CD1c-positive myeloid dendritic cell (primary cell): ENCODE results near the gene COL11A2.

Experiments used
- DNase-seq: peaks from one replicate; pipeline ENCODE4 v3.0.0-alpha.2; 2016; ENCODE audit errors: extremely low spot score

Gene COL11A2

DNA sequence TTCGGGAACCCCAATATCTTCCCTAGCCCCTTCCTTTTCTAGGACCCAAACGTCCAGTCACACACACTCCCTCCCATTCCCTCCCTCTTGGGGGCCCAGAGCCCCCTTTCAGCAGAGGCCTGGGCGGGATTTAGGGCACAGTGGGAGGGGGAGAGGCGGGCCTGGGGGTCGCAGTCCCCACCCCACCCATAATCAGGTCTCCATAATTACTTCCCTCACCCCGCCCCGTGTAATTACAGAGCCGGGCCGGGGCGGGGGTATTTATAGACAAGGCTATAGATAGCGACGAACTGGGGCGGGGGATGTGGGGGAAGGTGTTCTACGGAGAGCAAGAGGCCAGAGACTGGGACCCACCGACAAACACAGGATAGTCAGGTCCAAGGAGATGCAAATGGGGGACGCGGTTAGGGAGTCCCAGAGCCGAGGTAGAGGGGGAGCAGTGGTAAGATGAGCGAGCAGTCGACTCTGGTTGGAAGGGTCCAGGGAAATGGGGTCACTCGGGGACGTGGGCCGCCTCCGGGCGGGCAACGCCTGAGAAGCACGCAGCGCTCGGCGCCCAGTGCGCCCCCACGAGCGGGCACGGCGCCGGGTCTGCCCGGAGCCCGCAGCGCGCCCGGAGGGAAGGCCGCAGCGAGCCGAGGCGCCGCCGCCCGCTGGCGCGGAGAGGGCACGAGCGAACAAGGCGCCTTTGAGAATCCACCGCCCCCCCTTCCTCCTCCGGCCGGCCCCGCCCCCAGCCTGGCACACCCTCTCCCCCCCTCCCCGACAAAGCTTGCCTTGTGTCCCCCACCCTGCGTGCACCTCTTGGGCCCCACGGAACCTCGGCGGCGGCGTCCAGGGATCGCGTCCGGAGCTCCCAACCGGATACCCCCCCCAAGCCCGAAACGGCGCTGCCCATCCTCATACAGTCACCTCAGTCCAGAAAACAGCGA, 670 bp upstream of the COL11A2 start:
- DNase-seq: no peak

DNA sequence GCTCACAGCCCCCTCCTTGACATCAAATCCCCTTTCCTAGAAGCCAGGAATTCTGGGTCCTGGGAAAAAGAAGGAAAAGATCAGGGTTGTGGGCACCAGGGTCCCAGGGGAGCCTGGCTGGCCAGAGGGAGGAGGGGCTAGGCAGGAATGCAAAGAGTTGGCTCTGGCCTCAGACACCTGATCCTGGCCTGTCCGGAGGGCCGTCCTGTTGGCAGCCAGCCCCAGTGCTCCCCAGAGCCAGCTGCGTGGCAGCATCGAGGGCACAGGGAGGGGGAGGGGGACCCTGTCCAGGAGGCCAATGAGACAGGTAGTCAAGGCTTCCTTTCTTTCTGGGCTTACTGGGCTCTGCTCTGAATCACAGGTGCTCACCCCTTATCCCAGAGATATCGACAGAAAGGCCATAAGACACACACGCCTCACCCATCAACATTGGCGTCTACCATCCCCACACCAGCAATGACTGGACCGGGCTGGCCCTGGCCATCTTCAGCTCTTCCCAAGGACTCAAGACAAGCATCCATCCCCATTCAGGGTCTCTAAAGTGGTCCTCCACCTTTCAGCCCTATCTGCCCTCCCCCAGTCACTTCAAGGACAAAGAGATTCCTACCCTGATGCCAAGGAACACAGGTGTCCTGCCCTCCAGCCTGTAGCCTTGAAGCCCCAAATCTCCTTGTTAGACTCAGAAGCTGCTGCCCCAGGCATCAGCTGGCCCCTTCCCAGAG, 723 bp downstream of the COL11A2 start:
- no peak for DNase-seq

DNA sequence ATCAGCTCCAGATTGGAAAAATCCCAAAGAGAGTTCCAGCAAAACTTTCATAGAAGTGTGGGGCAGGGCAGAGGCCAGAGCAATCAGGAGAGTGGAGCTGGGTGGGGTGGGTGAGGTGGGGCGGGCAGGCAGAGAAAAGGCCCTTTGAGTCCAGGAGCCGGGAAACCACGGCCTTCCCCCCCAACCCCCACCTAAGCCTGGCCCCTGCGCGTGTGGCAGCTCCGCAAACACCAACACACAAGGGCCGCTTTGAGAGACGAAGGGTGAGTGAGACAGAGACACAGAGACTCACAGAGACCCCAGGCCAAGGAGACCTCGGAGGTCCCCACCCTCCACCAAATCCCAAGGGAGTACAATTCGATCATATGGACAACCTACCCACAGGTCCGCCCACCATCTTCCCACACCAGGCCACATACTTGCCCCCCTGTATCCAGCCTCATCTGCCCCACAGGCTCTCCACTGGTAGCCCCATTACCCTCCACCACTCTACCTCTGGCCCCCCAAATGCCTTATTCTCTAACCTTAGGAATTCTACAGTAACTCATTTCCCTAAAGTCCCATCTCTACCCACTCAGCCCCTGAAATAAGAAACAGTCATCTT, 1.7 kb downstream of the COL11A2 start:
- DNase-seq: no peak

DNA sequence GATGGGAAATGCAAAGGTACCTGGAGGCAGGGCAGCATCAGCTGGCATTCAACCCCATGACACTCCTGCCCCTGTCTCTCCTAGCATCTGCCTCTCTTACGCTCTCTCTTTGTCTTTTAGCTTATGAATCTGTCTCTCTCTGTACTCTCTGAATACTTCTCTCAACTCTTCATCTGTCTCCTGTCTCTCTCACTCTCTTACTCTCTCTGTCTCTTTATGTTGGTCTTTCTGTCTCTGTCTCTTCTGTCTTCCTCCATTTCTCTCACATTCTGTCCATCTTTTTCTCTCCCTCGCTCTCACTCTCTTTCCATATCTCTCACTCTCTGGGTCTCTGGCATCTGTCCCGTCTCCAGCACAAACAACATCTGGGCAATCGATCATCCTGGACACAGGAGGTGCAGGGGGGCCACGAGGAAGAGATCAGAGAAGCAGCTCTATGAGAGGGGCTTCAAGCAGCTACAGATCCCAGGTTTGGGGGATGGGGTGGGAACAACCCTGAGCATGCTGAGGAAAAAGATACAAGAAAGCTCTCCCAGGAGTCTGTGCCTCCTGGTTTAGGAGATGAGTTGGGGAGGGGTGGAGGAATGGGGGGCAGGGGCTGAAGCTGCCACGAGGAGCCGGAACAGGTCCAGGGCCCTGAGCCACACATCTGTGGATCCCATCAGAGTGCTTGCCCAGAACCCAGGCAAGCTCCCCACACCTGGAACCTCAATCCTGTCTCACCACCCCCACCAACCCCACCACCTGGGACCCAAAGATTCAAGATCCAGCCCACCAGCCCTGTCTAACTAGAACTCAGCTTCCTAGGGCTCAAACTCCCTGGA, 2.4 kb downstream of the COL11A2 start:
- DNase-seq: no peak

DNA sequence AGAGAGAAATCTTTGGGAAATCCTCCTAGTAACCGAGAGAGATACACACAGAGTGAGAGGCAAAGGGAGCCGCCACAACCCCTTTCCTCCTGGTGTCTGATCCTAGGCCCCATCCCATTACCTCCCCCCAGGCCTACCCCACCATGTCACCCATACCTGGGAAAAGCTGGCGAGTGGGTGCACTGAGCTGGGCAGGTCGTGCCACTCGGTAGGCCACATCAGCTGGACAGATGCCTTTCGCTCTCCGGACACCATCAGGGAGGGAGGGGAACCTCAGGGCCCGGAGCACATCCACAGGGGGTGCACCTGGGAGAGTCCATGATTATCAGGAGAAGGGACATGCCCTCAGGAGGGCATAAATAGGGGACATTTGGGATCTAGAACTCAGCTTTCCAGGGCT, 3.1 kb downstream of the COL11A2 start:
- no peak for DNase-seq

DNA sequence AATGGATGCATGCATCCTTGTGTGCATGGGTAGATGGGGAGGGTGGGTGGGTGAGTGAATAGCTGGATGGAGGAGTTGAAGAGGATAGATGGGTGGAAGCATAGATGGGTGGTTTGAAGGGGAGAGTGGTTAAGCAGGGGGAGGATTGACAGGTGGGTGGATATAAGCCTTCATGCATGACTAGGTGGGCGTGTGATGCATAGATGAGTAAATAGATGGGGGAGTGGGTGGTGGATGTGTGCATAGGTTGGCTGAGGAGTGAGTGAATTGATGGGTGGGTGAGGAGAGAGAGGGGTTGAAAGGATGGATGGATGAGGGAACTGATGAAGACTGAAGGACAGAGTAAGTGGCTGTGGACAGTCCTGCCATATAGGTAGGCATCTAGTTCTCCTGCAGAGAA, 4.5 kb downstream of the COL11A2 start:
- DNase-seq: no peak

DNA sequence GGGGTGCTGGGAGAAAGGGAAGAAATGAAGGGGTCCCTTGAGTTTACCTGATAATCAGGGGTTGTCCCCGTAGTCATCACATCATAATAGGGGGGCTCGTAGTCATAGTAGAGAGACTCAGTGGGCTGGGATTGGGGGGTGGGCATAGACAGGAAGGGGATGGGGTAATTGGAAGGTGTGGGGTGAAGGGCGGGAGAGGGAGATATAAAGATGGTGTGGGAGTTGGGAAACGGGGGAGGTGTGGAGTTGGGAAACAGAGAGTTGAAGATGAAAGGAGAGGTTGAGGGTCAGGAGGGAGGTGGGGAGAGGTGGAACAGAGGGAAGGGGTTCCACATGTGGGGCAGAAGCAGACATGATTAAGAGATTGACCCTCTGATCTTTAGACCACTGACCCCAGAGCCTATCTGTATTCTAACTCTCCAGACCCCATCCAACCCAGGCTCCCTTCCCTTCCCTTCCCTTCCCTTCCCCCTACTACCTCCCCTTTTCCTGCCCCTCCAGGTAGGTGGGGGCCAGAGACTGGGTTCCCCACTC, 6.5 kb downstream of the COL11A2 start:
- no peak for DNase-seq

DNA sequence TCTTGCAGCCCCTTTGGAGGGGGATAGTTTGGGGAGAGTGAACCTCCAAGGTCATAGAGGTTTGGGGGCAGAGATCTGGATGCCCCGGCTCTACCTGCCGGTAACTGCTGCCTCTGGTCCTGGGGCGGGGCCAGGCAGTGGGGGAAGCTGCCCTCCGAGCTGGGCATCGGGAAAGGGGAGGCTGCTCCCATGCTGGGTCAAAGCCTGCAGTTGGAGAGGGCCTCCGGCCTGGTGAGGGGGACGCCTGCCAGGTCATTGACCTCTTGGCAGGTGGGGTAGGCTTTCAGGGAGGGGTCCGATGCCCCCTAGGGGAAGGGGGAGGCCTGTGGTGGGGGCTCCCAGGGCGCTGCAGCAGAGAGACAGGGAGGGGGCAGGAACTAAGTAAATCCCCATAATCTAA, 7.1 kb downstream of the COL11A2 start:
- DNase-seq: no peak

DNA sequence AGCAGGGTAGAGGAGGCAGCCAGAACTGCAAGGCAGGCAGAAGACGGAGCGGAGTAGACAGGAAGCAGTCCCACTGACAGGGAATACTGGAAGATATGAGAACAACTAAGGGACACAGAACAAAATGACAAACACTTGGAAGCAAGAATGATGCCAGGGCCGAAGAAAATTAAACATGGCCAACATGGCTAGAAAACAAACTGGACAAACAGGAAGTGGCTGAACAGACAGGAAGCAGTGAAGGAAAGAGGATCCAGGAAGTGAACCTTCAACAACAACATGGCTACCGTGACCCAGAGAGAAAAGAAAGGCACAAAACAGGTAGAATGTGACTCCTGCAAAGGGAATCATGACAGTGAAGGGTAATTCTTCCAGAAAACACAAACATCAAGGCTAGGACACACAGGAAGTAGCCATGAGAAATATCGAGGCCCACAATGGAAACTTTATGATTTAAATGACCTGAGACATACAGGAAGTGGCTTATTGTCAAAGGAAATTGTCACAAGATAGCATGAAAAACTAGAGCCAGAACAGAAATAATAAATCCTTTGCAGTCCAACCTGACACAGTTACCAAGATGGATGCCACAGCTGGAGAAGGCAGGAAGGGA, 9.1 kb downstream of the COL11A2 start:
- DNase-seq: no peak

DNA sequence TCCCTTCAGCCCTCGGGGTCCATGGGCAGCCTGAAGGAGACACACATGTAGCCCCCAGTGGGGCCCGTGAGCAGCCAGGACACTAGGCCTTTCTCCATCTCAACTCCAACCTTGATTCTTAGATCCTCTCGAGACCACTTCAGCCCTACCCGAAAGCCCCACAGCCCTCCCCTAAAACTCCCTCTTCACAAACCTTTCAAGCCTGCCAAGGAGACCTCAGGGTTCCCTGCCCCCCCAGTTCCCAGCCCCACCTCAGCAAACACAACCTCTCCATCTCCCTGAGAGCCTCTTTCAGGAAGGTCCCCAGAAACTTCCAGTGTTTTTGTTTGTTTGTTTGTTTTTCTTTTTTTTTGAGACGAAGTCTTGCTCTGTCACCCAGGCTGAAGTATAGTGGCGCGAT, 11.1 kb downstream of the COL11A2 start:
- no peak for DNase-seq

DNA sequence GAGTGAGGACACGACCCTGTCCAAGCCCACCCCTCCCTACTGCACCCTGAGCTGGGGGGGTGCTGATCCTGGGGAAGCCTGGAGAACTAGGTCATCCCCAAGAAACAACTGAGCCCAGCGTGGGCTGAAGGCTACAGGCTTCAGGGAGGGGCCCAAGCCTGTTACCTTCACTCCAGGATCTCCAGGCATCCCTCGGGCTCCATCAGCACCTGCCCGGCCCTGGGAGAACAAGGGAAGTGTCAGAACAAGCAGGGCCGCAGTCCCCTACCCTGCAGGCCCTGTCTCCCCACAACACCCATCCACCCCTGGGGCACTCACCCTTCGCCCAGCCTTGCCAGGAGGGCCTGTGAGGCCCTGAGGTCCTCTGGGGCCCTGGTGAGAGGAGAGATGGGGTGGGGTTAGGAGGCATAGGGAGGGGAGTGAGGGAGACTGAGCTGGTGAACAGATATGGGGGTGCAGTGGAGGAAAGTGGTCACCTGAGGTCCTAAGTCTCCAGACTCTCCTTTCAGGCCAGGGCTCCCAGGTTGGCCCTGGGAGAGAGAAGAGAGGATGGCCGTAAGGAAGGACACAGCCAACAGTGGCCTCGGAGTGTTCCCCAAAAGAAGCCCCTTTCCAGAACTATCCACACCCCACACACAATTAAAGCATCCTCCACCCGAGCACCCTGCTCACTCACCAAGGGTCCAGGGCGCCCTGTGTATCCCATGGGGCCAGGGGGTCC, 13.4 kb downstream of the COL11A2 start:
- DNase-seq: no peak

DNA sequence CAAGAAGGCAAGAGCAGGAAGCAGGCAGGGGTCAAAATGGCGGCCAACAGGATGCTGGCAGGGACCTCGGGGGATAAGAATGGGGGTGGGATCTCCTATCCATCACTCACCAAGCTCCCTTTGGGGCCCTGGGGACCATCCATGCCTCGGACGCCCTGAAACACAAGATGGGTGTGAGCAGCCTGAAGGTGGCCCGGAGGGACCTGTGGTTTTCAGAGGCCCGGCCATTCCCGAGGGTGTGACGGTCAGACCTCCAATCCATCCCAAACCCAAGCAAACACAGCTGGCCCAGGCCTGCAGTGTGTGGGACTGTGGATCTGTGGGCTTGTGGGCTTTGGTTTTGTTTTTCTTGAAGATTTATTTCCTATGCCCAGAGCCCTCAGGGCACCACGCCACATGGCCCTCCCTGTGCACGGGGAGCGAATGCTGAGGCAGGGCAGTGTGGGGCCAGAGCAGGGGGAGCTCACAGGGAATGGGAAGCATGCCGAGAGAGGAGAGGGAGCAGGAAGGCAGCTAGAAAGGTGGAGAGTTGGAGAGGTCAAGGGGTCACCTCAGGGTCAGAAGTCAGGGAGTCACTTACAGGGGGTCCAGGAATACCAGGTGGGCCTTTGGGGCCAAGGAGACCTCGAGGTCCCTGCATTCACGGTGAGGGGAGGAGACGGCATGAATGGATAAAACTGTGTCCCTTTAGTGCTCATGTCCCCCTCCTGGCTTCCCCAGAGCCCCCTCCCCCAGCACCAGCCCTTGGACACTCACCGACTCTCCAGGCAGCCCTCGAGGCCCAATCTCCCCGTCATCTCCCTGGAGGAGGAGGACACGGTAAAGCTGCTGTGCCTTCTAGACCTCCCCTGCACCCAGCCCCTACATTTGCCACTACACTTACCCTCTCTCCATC, 14.5 kb downstream of the COL11A2 start:
- DNase-seq: no peak

DNA sequence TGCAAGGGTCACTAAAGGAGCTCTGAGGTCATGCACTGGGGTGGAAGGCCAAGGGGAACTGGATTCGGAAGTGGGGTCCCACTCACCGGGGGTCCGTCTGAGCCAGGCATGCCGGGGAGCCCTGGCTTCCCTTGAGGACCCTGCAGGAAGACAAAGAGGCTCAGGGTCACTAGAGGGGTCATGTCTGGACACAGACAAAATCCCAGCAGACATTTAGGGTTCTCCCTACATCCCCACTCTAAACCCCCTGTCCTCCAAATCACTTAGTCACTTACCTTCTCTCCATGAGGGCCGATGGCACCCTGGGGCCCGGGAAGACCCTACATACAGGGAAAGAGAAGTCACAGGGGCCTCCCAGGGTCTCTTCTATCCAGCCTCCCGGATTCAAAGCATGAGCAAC, 15.4 kb downstream of the COL11A2 start:
- no peak for DNase-seq

DNA sequence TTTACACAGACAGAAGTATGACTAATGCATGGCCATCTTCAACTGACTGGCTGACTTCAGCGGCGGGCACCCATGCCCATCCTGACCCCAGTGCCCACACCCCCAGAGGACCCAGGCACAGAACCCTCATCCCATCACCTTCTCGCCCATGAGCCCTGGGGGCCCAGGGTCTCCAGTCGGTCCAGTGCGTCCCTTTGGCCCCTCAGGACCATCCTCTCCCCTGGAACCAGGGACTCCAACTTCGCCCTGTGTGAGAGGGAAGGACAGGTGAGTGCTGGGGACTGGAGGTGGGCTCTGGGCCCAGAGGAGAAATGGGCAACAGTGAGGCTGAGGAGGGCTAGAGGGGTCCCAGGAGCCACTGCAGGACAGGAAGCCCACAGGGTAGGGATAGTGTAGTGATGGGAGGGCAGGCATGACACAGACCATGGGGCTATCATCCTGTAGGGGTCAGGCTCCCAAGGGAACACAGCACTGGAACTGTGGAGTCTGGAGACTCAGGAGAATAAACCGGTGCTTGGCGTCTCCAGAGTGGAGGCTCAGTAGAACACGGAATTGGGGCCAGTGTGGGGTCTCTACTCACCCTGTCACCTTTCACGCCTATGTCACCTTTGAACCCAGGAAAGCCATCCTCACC, 16.7 kb downstream of the COL11A2 start:
- no peak for DNase-seq

DNA sequence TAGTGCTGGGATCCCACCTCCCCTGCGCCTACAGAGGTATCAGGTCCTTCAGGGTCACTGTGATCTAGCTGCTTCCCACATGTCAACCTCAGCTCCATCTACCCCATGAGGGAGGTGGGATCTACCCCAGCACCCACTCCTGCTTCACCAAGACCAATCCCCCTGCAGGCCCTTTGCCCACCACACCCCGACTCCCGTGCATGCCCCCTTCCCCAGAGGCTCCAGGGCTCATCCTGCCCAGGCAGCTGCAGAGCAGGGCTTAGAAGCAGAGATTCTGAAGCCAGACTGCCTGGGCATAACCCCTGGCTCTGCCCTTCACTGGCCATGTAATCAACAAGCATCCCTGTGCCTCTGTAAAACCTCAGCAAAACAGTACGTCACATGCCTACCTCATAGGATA, 17.5 kb downstream of the COL11A2 start:
- no peak for DNase-seq

DNA sequence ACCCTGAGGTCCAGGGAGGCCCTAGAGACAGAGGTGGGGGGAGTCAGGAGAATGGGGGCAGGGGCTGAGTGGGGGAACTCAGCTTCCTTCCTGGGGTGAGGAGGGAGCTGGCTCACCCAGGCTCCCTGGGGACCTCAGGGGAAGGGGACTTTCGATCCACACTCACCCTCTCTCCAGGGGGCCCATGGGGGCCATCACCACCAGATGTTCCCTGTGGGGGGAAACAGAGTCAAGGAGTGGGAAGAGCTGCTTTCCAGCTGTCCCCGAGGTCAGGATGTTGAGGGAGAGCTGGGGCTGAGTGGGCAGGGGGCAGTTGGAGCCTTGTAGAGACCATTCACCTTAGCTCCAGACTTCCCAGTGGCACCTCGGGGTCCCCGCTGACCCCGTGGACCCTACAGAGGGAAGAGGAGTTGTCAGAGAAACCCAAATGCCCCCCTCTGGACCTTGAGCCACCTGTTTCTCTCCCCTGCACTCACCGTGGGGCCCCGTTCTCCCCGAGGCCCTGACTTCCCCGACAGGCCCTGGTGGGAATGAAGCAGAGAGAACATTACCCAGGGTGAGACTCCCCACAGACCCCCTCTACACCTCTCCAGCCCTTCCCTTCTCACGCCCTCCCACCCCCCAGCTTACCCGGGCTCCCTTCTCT, 18.6 kb downstream of the COL11A2 start:
- DNase-seq: no peak

DNA sequence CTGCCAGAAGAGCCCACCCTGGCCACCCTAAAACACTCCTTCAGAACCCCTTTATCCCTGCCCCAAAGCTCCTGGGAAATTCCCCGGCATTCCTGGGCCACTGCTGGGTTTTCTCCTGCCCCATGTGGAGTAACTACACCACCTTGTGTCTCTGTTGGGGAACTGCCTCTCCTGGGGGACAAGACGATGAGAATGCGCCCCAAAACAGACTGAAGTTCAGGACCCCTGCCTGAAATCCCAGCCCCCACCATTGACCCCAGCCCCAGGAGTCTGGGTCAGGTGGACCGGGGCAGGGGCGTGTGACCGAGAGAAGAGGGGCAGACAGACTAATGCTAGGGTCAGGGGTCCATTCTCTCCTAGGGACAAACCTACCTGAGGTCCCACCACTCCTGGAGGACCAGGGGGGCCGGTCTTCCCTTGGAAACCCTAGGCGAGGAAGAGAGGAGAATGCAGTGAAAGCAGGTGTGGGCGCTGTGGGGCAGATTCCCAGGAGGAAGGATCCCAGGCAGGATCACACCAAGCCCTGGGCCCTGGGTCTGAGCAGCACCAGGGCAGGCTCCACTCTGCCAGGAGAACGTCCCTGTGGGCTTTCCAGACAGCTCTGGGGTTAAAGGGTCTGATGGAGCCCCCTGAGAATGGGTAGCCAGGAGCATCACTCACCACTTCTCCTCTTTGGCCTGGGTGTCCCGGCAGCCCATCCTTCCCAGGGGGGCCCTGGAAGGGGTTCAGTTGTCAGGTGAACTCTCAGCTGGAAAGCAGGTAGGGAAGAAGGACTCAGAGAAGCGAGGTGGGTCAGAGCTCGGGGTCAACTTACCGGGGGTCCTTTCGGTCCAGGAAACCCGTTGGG, 19.4 kb downstream of the COL11A2 start:
- DNase-seq: peak; percentile 51
